H1 (cell line): ENCODE results near the gene PAOX. TPM values are rescaled to one million over a fixed set of nuclear protein-coding genes. Genes with fewer than 3 reads are reported as not detected.

Experiments
- CTCF ChIA-PET: fragments of 300-600 bp; sonication (Branson Sonifier 250); formaldehyde crosslinking; loops from one replicate; lab custom pipeline; 2021; ENCODE audit not compliant: partially characterized antibody; lab: Charles Lee
- POLR2A ChIA-PET: fragments of 300-600 bp; sonication (Branson Sonifier 250); formaldehyde crosslinking; loops from one replicate; lab custom pipeline; 2021; ENCODE audit warnings: inconsistent platforms; ENCODE audit not compliant: partially characterized antibody; lab: Charles Lee
- DNase-seq, 2 experiments: peaks; one replicate each; pipeline versions ENCODE4 v3.0.0 to v3.0.0-alpha.2; 2010 to 2022; ENCODE audit warnings: low spot score in 2 of 2, low read depth in 1 of 2, mixed read lengths in 1 of 2
- FAIRE-seq: peaks from 2 replicates; lab custom pipeline; 2011; peaks lifted over from hg19 to GRCh38; lab: Jason Lieb, UNC
- H2AFZ ChIP-seq: 2 replicates; pipeline ENCODE4 v1.8.1; 2012; ENCODE audit warnings: low read length, inconsistent platforms
- H2AK5ac ChIP-seq: 2 replicates; pipeline ENCODE4 v1.6.1; 2013; ENCODE audit warnings: low read depth, low read length
- H2BK120ac ChIP-seq: replicated peaks from 2 replicates; pipeline ENCODE3; 2013; ENCODE audit warnings: low read depth, low read length, inconsistent platforms
- H2BK12ac ChIP-seq: 2 replicates; pipeline ENCODE4 v1.6.1; 2013; ENCODE audit warnings: low read depth, low read length
- H2BK15ac ChIP-seq: 2 replicates; pipeline ENCODE4 v1.6.1; 2013; ENCODE audit warnings: low read length
- H2BK20ac ChIP-seq: 2 replicates; pipeline ENCODE4 v1.6.1; 2013; ENCODE audit warnings: low read length
- H2BK5ac ChIP-seq: 2 replicates; pipeline ENCODE4 v1.6.1; 2013; ENCODE audit warnings: low read depth, low read length
- H3K14ac ChIP-seq: 2 replicates; pipeline ENCODE4 v1.6.1; 2013; ENCODE audit warnings: inconsistent platforms; ENCODE audit not compliant: insufficient read length
- H3K18ac ChIP-seq: 2 replicates; pipeline ENCODE4 v1.6.1; 2013; ENCODE audit warnings: low read length; ENCODE audit errors: extremely low read depth
- H3K23ac ChIP-seq: 2 replicates; pipeline ENCODE4 v1.6.1; 2013; ENCODE audit warnings: inconsistent platforms; ENCODE audit not compliant: insufficient read length
- H3K23me2 ChIP-seq: 2 replicates; pipeline ENCODE4 v1.6.1; 2013; ENCODE audit warnings: low read depth, low read length
- H3K27ac ChIP-seq: 2 replicates; pipeline ENCODE4 v1.6.1; 2011; ENCODE audit warnings: low read depth, low read length, inconsistent platforms
- H3K27me3 ChIP-seq, 4 experiments: replicated peaks in 1 of 4; 1 replicate in 1 of 4; 2 replicates in 3 of 4; pipeline versions ENCODE4 v1.6.1 to v1.8.1; 2011 to 2013; ENCODE audit warnings: low read length in 3 of 4, mild to moderate bottlenecking in 3 of 4, inconsistent platforms in 2 of 4, mixed read lengths in 2 of 4, moderate library complexity in 1 of 4; ENCODE audit not compliant: control insufficient read depth in 3 of 4, insufficient read depth in 3 of 4; ENCODE audit errors: extremely low read depth in 1 of 4
- H3K36me3 ChIP-seq, 4 experiments: 2 replicates each; pipeline versions ENCODE4 v1.6.1 to v1.8.1; 2011 to 2013; ENCODE audit warnings: mild to moderate bottlenecking in 4 of 4, low read length in 3 of 4, moderate library complexity in 2 of 4, control low read depth in 1 of 4, inconsistent platforms in 1 of 4; ENCODE audit not compliant: insufficient read depth in 4 of 4, control insufficient read depth in 2 of 4
- H3K4ac ChIP-seq: replicated peaks from 2 replicates; pipeline ENCODE3; 2013; ENCODE audit warnings: low read length, low read depth, mixed read lengths, inconsistent platforms; ENCODE audit not compliant: insufficient read length
- H3K4me1 ChIP-seq, 4 experiments: replicated peaks in 1 of 4; 1 replicate in 1 of 4; 2 replicates in 3 of 4; pipeline versions ENCODE4 v1.6.1 to v1.8.1; 2011 to 2013; ENCODE audit warnings: low read length in 3 of 4, inconsistent platforms in 2 of 4, mixed read lengths in 1 of 4; ENCODE audit not compliant: insufficient read depth in 4 of 4, control insufficient read depth in 3 of 4
- H3K4me2 ChIP-seq, 2 experiments: 2 replicates each; pipeline versions ENCODE4 v1.6.1 to v1.8.1; 2011 to 2013; ENCODE audit warnings: low read depth in 2 of 2, low read length in 2 of 2, control low read depth in 1 of 2, inconsistent platforms in 1 of 2, mild to moderate bottlenecking in 1 of 2; ENCODE audit not compliant: insufficient read depth in 1 of 2
- H3K4me3 ChIP-seq, 4 experiments: fragments of 200-600, 300-600 bp in 1 of 4; sonication (generic), shearing (Covaris generic), sonication (Bioruptor Twin) in 1 of 4; 2 replicates each; pipeline versions ENCODE4 v1.5.1 to v1.8.1; 2011 to 2016; ENCODE audit warnings: low read length in 4 of 4, low read depth in 3 of 4, control low read depth in 2 of 4, inconsistent platforms in 2 of 4, mild to moderate bottlenecking in 2 of 4, mixed read lengths in 1 of 4, moderate library complexity in 1 of 4; ENCODE audit not compliant: insufficient read depth in 2 of 4; ENCODE audit errors: extremely low read depth in 1 of 4
- H3K56ac ChIP-seq: replicated peaks from 2 replicates; pipeline ENCODE3; 2013; ENCODE audit warnings: low read depth, mild to moderate bottlenecking, mixed read lengths, low read length, inconsistent platforms; ENCODE audit not compliant: insufficient read length
- H3K79me1 ChIP-seq: 2 replicates; pipeline ENCODE4 v1.6.1; 2013; ENCODE audit warnings: low read depth, low read length, control low read depth
- H3K79me2 ChIP-seq, 2 experiments: 2 replicates each; pipeline versions ENCODE4 v1.6.1 to v1.8.1; 2012 to 2013; ENCODE audit warnings: low read length in 2 of 2, mild to moderate bottlenecking in 2 of 2, inconsistent platforms in 1 of 2; ENCODE audit not compliant: insufficient read depth in 2 of 2, control insufficient read depth in 1 of 2
- H3K9ac ChIP-seq, 4 experiments: replicated peaks in 1 of 4; 1 replicate in 1 of 4; 2 replicates in 3 of 4; pipeline versions ENCODE4 v1.6.1 to v1.8.1; 2011 to 2013; ENCODE audit warnings: low read depth in 3 of 4, low read length in 3 of 4, control low read depth in 2 of 4, mild to moderate bottlenecking in 2 of 4, moderate library complexity in 2 of 4, inconsistent platforms in 1 of 4; ENCODE audit errors: extremely low read depth in 1 of 4
- H3K9me3 ChIP-seq, 2 experiments: 2 replicates each; pipeline versions ENCODE4 v1.6.1 to v1.8.1; 2012 to 2013; ENCODE audit warnings: mild to moderate bottlenecking in 2 of 2, moderate library complexity in 2 of 2, control low read depth in 1 of 2, inconsistent platforms in 1 of 2, low read depth in 1 of 2, low read length in 1 of 2, mixed read lengths in 1 of 2; ENCODE audit not compliant: insufficient read depth in 2 of 2
- H4K20me1 ChIP-seq, 2 experiments: replicated peaks in 1 of 2; 2 replicates each; pipeline versions ENCODE3 to v1.8.1; 2011 to 2013; ENCODE audit warnings: inconsistent platforms in 2 of 2, low read length in 2 of 2, mild to moderate bottlenecking in 1 of 2; ENCODE audit not compliant: insufficient read depth in 2 of 2, control insufficient read depth in 1 of 2
- H4K5ac ChIP-seq: 2 replicates; pipeline ENCODE4 v1.6.1; 2013; ENCODE audit warnings: low read length, low read depth, mixed read lengths, inconsistent platforms; ENCODE audit not compliant: insufficient read length
- H4K8ac ChIP-seq: 2 replicates; pipeline ENCODE4 v1.8.0; 2013; ENCODE audit warnings: mild to moderate bottlenecking, moderate library complexity, low read length, inconsistent platforms; ENCODE audit not compliant: insufficient read depth; ENCODE audit errors: extremely low read depth
- H4K91ac ChIP-seq: replicated peaks from 2 replicates; pipeline ENCODE3; 2013; ENCODE audit warnings: low read length, mixed read lengths, inconsistent platforms; ENCODE audit not compliant: insufficient read length
- EZH2 ChIP-seq: fragments of 200-600 bp; sonication (generic); IDR thresholded peaks from 2 replicates; pipeline ENCODE4 v1.7.1; 2012; ENCODE audit warnings: low read depth, mild to moderate bottlenecking, moderate library complexity, low read length, inconsistent platforms; ENCODE audit not compliant: severe bottlenecking
- KDM5A ChIP-seq: fragments of 200-600 bp; IDR thresholded peaks from 2 replicates; pipeline ENCODE4 v1.7.1; 2012; ENCODE audit warnings: mild to moderate bottlenecking, low read length, inconsistent platforms, mixed read lengths
- SAP30 ChIP-seq: fragments of 300-600 bp; sonication (generic); IDR thresholded peaks from 2 replicates; pipeline ENCODE4 v1.7.1; 2012; ENCODE audit warnings: low read length, moderate library complexity, mild to moderate bottlenecking, inconsistent platforms; ENCODE audit not compliant: insufficient read depth, insufficient replicate concordance
- WGBS, 2 experiments: shearing (Covaris generic) in 1 of 2; methylation state at CpG; one replicate each; pipeline versions ENCODE4 v1.1.6 to v1.1.7; 2013 to 2015; ENCODE audit warnings: low lambda C conversion rate in 2 of 2, mixed read lengths in 2 of 2, inconsistent platforms in 1 of 2, low coverage in 1 of 2, missing lambda C conversion rate in 1 of 2; ENCODE audit not compliant: insufficient replicate concordance in 2 of 2, insufficient coverage in 1 of 2, insufficient read length in 1 of 2; ENCODE audit errors: extremely low coverage in 1 of 2, missing lambda C conversion rate in 1 of 2; 5-methylcytosine and 5-hydroxymethylcytosine counted together
- polyA plus RNA-seq, 7 experiments: library from polyadenylated mRNA; depleted of rRNA in 3 of 7; stranded (reverse) in 5 of 7; unstranded in 2 of 7; fragments of >200 nt in 5 of 7; fragments of 200-250 nt in 2 of 7; gene quantifications; 1 replicate in 5 of 7; 2 replicates in 1 of 7; 4 replicates in 1 of 7; pipeline versions ENCODE4 v1.2.1 to v1.2.3, GENCODE V29; 2011 to 2013; ENCODE audit warnings: missing spikeins in 2 of 7, mixed read lengths in 2 of 7
- total RNA-seq: library from RNA; stranded (reverse); fragmentation: NEBNext Ultra II Directional; extraction: Animal tissue kit (Norgen Biotek cat#: 25700); gene quantifications from 2 replicates; pipeline ENCODE4 v1.2.1, GENCODE V29; 2021

Gene PAOX
- total and polyA plus RNA-seq, 2 of the 8 experiments (the other 6 are each of a cell fraction or from before 2014, with no cell fraction given) = 3.7 to 4.3 TPM

DNA sequence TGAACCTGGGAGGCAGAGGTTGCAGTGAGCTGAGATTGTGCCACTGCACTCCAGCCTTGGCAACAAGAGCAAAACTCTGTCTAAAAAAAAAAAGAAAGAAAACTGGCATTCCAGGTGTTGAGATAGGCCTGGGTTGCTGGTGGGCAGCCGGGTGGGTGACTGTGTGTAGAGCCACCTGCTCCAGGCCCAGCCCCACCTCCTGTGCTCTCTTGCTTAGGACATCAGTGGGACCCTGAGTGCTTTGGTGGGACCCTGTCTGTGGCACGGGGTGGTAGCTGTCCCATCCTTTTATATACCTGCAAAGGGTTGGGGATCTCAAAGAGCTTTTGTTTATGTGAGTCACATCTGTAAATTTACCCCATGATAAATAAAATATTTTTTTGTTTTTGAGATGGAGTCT, 6.2 kb downstream of the PAOX start:
- H2AFZ ChIP-seq = no peak overlapping the region
- no peak overlapping the region for H3K4ac ChIP-seq
- H3K23me2 ChIP-seq = no peaks in the 10 kb centered on the region; the same call in 1 of the 2 replicates
- peaks cover 0 to 1% of the 10 kb centered on the region in 2 experiments for H4K20me1 ChIP-seq
- no peak overlapping the region for H3K4me2 ChIP-seq
- no peaks in the 10 kb centered on the region for H3K9me3 ChIP-seq
- no peak overlapping the region for H3K9ac ChIP-seq
- no peak overlapping the region for H3K14ac ChIP-seq
- no peak overlapping the region for H4K91ac ChIP-seq
- H3K36me3 ChIP-seq = no peaks in the 10 kb centered on the region
- H2BK20ac ChIP-seq = no peak overlapping the region
- WGBS, 2 experiments = 91% methylated on average over 2 of the region's 2 CpGs; no CpG with 5 or more reads in 1 of the 2 experiments
- FAIRE-seq = no peak
- no peak overlapping the region for H3K18ac ChIP-seq
- ChIA-PET CTCF (no interaction called here), POLR2A (interaction anchor here (1.3 kb wide), 1 partner anchor 27 kb away, joined by 3 read pairs; the partner anchor contains the start of gene FUOM)
- H4K5ac ChIP-seq = no peak overlapping the region
- no peak overlapping the region for H3K56ac ChIP-seq
- no peak overlapping the region for H2BK12ac ChIP-seq
- no peaks in the 10 kb centered on the region for H3K79me2 ChIP-seq
- DNase-seq = no peak
- H3K4me3 ChIP-seq = no peak overlapping the region
- H3K23ac ChIP-seq = no peak overlapping the region
- H3K79me1 ChIP-seq = no peaks in the 10 kb centered on the region
- H3K27me3 ChIP-seq = peaks cover 0 to 2% (median 0%) of the 10 kb centered on the region in 4 experiments; a peak in 3 of 7 replicates
- H2AK5ac ChIP-seq = no peak overlapping the region
- TF ChIP-seq KDM5A (no peak), EZH2 (no peak), SAP30 (no peak)
- H4K8ac ChIP-seq = no peak overlapping the region
- H2BK15ac ChIP-seq = no peak overlapping the region
- no peak overlapping the region for H3K27ac ChIP-seq
- no peaks in the 10 kb centered on the region for H3K4me1 ChIP-seq
- H2BK120ac ChIP-seq = no peak overlapping the region
- no peak overlapping the region for H2BK5ac ChIP-seq
